Small intestine (tissue), 7 donors: Measurements from ENCODE around the gene ELOVL1. TPM values are rescaled to one million over a fixed set of nuclear protein-coding genes. Genes with fewer than 3 reads are reported as not detected.

Experiments
- DNase-seq, 2 donors: peaks; one replicate each; pipeline versions ENCODE4 v3.0.0 to v3.0.0-alpha.2; 2013
- FAIRE-seq: peaks from 2 replicates; lab custom pipeline; 2012; peaks lifted over from hg19 to GRCh38; lab: Jason Lieb, UNC
- H3K27ac ChIP-seq, 3 donors: one replicate each; pipeline ENCODE4 v1.5.1; 2013; ENCODE audit warnings: low read length in 2 of 3, mild to moderate bottlenecking in 2 of 3, control low read depth in 1 of 3, inconsistent platforms in 1 of 3, low read depth in 1 of 3, moderate library complexity in 1 of 3
- H3K27me3 ChIP-seq, 3 donors: one replicate each; pipeline ENCODE4 v1.6.1; 2013; ENCODE audit warnings: low read length in 3 of 3, inconsistent platforms in 1 of 3; ENCODE audit not compliant: control insufficient read depth in 3 of 3, insufficient read depth in 3 of 3
- H3K36me3 ChIP-seq, 3 donors: one replicate each; pipeline ENCODE4 v1.6.1; 2013; ENCODE audit warnings: low read length in 3 of 3, inconsistent platforms in 1 of 3, low read depth in 1 of 3, mild to moderate bottlenecking in 1 of 3, moderate library complexity in 1 of 3; ENCODE audit not compliant: control insufficient read depth in 3 of 3, insufficient read depth in 2 of 3
- H3K4me1 ChIP-seq, 3 donors: one replicate each; pipeline ENCODE4 v1.6.1; 2013; ENCODE audit warnings: low read length in 2 of 3, inconsistent platforms in 1 of 3, low read depth in 1 of 3, mild to moderate bottlenecking in 1 of 3, moderate library complexity in 1 of 3; ENCODE audit not compliant: control insufficient read depth in 3 of 3, insufficient read depth in 2 of 3
- H3K4me3 ChIP-seq, 3 donors: one replicate each; pipeline ENCODE4 v1.5.1; 2013; ENCODE audit warnings: low read length in 3 of 3, control low read depth in 1 of 3, inconsistent platforms in 1 of 3, low read depth in 1 of 3, mild to moderate bottlenecking in 1 of 3, moderate library complexity in 1 of 3
- H3K9me3 ChIP-seq, 2 donors: one replicate each; pipeline ENCODE4 v1.6.1; 2013; ENCODE audit warnings: low read depth in 1 of 2, low read length in 1 of 2; ENCODE audit not compliant: control insufficient read depth in 2 of 2, insufficient read depth in 1 of 2
- WGBS, 3 donors: extraction: QIAGEN DNeasy Blood & Tissue Kit; methylation state at CpG; one replicate each; pipeline ENCODE4 v1.1.7; 2013; 5-methylcytosine and 5-hydroxymethylcytosine counted together
- polyA plus RNA-seq, 4 donors: library from polyadenylated mRNA; stranded (reverse) in 3 of 4; unstranded in 1 of 4; fragments of 200-250 nt in 3 of 4; fragments of 120-200 nt in 1 of 4; gene quantifications; one replicate each; pipeline versions ENCODE4 v1.2.1 to v1.2.3, GENCODE V29; 2013
- donor health status: healthy with polysubstance abuse.
- donor health status: control.
- donor health status: control.
- donor health status: Bipolar disorder and iron deficiency.
- donor health status: healthy.

ELOVL1 gene
- polyA plus RNA-seq, 4 donors = 60.6 to 105 (median 71.1) TPM

DNA sequence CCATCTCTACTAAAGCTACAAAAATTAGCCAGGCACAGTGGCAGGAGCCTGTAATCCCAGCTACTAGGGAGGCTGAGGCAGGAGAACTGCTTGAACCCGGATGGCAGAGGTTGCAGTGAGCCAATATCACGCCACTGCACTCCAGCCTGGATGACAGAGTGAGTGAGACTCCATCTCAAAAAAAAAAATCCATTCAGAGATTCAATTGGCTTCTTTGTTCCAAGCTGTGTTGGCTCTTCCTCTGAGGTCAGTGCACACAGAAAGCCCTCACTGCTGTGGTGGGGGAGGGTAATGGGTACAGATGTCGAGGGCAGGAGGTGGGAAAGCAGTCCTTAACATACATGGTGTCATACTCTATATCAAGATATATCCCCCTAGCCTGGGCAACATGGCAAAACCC lies 52.3 kb downstream of the ELOVL1 start:
- H3K27ac ChIP-seq = no peak overlapping the region
- no peak for FAIRE-seq

DNA sequence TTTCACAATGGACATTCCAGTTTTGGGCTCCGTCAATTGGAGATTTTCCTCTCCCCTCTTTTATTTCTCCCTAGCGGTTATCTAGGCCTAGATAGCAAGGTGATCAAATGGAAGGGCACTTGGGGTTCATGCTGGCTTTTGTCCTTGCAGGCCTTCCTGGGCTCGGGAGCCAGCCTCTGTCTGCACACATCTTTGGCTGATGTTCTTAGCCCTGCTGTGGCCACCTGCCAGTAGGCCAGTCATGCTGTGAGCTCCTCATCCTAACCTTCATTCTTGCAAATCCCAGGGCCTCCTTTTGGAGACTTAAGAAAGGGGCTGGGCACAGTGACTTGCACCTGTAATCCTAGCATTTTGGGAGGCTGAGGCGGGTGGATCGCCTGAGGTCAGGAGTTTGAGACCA lies 53.6 kb downstream of the ELOVL1 start:
- H3K27ac ChIP-seq = no peak overlapping the region
- H3K4me1 ChIP-seq = no peaks in the 10 kb centered on the region
- no peak overlapping the region for H3K4me3 ChIP-seq
- H3K36me3 ChIP-seq = peaks cover 0 to 2% (median 0%) of the 10 kb centered on the region in 3 donors
- WGBS, 3 donors = 85 to 91% (median 90%) methylated on average over 5 of the region's 5 CpGs
- no peaks in the 10 kb centered on the region for H3K27me3 ChIP-seq
- DNase-seq = no peak
- no peaks in the 10 kb centered on the region for H3K9me3 ChIP-seq
- no peak for FAIRE-seq

More for the DNA sequence above, 52.3 kb downstream of the ELOVL1 start:
- no peak overlapping the region for H3K4me3 ChIP-seq
- no peaks in the 10 kb centered on the region for H3K4me1 ChIP-seq
- no peaks in the 10 kb centered on the region for H3K27me3 ChIP-seq
- peaks cover 0 to 2% (median 0%) of the 10 kb centered on the region in 3 donors for H3K36me3 ChIP-seq
- H3K9me3 ChIP-seq = no peaks in the 10 kb centered on the region
- DNase-seq = no peak
- 78 to 91% (median 80%) methylated on average over 3 of the region's 3 CpGs for WGBS, 3 donors

- peak; percentile 33 to 61 for DNase-seq
- Histone ChIP-seq H3K9me3 (no peaks in the 10 kb centered on the region), H3K27me3 (no peaks in the 10 kb centered on the region), H3K27ac (no peak overlapping the region), H3K4me3 (no peak overlapping the region), H3K36me3 (peaks cover 0 to 2% (median 0%) of the 10 kb centered on the region in 3 donors), H3K4me1 (no peaks in the 10 kb centered on the region)
- no peak for FAIRE-seq
- 26 to 73% (median 48%) methylated on average over 10 of the region's 10 CpGs for WGBS, 3 donors
Observed at GRCh38 chr1:43313771-43314170, 54.0 kb downstream of the ELOVL1 start.

Other genes starting within 250 kb of the ELOVL1 start
- 10 to 100 TPM; 31.3 to 78.6 (median 44.5) TPM for gene EBNA1BP2, start 195.7 kb downstream of the ELOVL1 start, polyA plus RNA-seq
- gene CFAP57, start 195.7 kb downstream of the ELOVL1 start, polyA plus RNA-seq = under 1 TPM in 2 of 4 donors, not detected in 2; 0.03 to 0.31 TPM
- gene TMEM125, start 98.0 kb downstream of the ELOVL1 start, polyA plus RNA-seq = 10 to 100 TPM; 38.3 to 94.3 (median 68.5) TPM
- 10 to 100 TPM; 24.7 to 69.8 (median 55.9) TPM for gene C1orf210, start 82.4 kb downstream of the ELOVL1 start, polyA plus RNA-seq
- gene TIE1, start 67.0 kb downstream of the ELOVL1 start, polyA plus RNA-seq = 10 to 100 TPM in 2 of 4 donors, under 1 TPM in 2; 0.45 to 27.3 (median 6.2) TPM
- gene MPL, start 30.2 kb downstream of the ELOVL1 start, polyA plus RNA-seq = under 1 TPM in 1 of 4 donors, not detected in 3; 0.16 TPM
- gene CDC20, start 9.0 kb downstream of the ELOVL1 start, polyA plus RNA-seq = 10 to 100 TPM in 2 of 4 donors, 1 to 10 TPM in 2; 3.8 to 62.2 (median 14.0) TPM
- gene MED8, start 21.8 kb upstream of the ELOVL1 start, polyA plus RNA-seq = 10 to 100 TPM; 36.5 to 40.3 (median 37.7) TPM
- 10 to 100 TPM in 3 of 4 donors, 1 to 10 TPM in 1; 8.9 to 23.7 (median 19.0) TPM for gene SZT2, start 21.9 kb upstream of the ELOVL1 start, polyA plus RNA-seq
- 100 to 1,000 TPM in 2 of 4 donors, 10 to 100 TPM in 2; 42.6 to 234 (median 139) TPM for gene HYI, start 85.9 kb upstream of the ELOVL1 start, polyA plus RNA-seq
- gene PTPRF, start 162.9 kb upstream of the ELOVL1 start, polyA plus RNA-seq = 100 to 1,000 TPM in 1 of 4 donors, 10 to 100 TPM in 3; 77.0 to 255 (median 83.2) TPM